ENCODE measurements around the gene WDFY2.

Gene WDFY2

DNA sequence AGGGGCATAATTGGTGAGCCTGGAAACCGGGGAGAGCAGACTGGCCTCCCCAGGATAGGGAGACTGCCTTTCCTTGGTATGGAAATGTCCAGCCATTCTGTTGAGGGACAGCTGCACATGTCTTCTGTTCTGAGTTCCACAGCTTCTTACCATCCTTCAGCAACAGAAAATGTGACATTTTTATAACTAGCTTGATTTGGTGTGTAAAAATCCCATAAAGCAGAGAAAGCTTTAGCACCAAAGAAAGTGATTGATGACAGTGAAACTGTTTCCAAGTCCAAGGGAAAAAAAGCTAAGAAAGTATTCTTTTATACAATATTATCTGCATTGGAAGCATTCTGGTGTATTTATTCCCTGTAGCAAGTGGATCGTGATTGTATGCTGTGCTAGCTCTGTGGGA is 157.8 kb downstream of the WDFY2 start:
- intact Hi-C loops (cut with DNase I): no loop called here
- DNase-seq: no peak

DNA sequence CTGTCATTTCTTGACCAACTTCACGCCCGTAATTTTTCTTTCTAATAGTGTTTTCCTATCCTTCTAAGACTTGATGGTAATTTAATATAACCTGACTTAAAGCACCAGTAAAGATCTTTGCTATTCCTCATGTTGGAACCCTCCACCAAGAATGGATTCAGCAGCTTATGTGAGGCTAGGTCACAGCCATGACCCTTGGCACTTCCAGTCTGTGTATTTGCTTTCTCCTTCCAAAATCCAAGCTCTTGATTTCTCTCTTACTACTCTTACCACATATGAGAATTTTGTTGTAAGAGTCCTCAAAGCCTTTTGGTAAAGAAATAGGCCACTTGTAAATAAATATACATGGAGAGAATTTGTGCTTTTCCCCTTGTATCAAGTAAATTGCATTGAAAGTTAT is 158.3 kb downstream of the WDFY2 start:
- intact Hi-C loops (cut with DNase I): no loop called here
- DNase-seq: no peak

DNA sequence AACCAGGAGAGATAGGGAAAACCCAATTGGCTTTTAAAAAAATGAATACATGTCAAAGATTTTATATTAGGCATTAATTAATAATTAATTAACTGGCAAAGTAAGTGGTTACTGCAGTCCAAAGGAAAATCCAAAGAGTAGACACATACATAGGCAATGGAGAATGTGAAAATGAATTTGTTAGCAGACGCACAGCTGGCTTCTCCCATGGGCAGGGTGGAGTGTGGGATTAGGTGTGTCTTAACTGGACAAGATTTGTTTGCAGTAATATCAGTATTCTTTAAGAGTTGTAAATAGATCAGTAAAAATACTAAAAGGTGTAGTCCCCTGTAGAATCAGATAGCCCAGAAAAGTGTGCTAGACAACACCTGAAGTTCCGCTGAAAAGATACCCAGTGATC is 161.0 kb downstream of the WDFY2 start:
- no peak for DNase-seq
- intact Hi-C loops (cut with DNase I): no loop called here

DNA sequence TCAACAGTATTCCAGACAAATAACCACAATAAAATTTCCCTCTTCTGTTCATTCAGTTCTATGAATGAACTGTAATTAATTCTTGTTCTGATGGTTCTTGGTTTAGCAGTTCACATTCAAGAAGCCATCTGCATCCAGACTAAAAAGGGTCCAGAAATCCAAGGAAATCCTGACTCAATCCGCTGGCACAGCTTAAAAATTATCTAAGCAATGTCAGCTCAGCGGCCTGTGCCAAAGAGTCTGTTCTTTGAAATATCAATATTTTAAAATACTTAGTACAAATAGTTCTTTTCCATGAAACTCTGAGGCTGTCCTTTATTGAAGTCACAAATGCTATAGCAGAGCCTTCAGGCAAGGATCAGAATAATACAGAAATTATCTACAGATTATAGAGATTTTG is 162.5 kb downstream of the WDFY2 start:
- intact Hi-C loops (cut with DNase I): no loop called here
- no peak for DNase-seq

DNA sequence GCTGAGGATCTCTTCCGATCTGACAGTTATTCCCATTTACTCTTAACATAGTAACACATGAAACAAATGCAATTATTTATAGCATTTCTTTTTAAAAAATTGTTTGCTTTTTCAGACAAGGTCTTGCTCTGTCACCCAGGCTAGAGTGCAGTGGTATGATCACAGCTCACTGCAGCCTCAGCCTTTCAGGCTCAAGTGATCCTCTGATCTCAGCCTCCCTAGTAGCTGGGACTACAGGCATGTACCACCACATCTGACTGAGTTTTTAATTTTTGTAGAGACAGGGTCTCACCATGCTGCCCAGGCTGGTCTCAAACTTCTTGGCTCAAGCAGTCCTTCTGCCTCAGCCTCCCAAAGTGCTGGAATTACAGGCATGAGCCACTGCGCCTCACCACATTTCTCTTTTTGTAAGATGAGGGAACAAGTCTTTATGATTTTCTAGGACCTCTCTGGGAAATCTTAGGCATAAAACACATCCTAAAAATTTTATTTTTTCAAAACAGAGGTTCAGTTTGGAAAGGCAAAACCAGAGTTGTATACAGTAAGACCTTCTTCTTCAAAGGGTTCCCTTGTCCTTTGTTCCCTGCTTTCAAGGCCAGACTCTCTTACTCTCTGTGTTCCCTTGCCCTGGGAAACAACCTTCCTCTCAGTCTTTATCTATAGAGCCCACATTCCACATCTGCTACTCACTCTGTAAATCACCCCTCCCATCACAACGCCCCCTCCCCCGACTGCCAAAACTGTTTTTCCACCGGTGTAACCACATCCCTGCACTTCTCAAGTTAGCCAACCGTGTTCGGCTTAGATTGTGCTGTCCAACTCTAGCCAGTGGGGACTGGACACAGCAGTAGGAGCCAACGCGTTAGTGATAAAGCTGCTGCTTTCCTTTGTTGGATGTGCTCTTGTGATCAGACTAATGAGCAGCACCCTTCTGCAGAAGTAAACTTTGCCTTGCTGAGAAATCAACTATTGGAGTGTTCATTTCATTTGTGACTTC is 163.5 kb downstream of the WDFY2 start:
- intact Hi-C loops (cut with DNase I): no loop called here
- DNase-seq: no peak

DNA sequence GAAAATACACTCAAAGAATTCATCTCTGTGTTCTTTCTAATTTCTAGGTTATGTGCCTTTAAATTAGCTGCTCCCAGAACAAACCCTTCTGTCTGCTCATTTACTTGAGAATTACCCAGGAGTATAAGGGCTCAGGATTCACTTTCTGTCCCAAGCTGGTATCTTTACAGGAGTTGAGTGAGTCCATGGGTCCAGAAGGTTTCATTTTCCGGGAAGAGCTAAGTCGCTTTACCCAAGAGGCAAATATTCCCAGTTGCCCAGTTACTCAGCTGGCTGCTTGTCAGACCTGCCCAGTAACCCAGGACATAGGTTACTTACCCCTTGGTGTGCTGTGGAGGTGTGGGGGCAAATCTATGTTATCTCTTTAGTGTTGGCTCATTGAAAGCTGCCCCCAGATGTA is 172.4 kb downstream of the WDFY2 start:
- no peak for DNase-seq
- intact Hi-C loops (cut with DNase I): no loop called here

DNA sequence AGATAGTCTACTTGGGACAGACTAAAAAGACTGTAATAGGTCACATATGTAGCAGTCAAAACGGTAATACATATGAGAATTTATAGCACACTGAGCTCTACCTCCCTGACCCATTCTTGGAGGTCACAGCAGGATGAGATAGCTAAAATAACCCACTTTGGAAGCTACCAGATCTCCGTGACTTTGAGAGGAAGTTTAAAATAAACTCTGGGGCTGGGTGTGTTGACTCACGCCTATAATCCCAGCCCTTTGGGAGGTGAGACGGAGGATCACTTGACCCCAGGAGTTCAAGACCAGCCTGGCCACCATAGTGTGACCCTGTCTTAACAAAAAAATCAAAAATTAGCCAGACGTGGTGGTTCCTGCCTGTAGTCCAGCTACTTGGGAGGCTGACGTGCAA is 174.4 kb downstream of the WDFY2 start:
- no peak for DNase-seq
- intact Hi-C loops (cut with DNase I): no loop called here

DNA sequence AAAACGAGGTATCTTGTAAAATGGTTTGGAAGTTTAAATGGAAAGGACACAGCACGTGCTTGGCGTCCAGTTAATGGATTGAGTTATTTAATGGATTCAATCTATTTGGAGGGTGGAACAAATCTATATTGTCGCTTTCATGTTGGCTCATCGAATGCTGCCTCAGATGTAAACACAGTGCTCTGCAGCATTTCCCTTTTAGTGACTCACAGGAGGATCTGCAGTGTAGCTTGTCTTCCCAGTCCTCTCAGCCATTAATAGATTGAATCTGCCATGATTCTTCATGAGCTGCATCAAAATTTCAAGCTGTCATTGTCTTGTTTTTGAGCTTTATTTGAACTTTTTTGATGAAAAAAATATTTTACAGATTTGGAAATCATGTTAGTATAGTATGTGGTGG is 175.0 kb downstream of the WDFY2 start:
- DNase-seq: no peak
- intact Hi-C loops (cut with DNase I): no loop called here

DNA sequence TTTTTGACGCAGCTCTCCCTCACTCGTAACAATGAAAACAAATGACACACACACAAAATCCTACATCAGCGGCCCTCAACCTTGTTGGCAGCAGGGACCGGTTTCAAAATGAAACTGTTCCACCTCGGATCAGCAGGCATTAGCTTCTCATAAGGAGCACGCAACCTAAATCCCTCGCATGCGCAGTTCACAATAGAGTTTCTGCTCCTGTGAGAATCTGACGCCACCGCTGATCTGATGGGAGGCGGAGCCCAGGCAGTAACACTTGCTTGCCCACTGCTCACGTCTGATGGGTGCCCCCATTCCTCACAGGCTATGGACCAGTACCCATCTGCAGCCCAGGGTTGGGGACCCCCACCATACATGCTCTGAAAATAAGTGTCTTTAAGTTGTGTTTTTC is 176.3 kb downstream of the WDFY2 start:
- peak; percentile 70 to 95 (median 88) for DNase-seq
- intact Hi-C loops (cut with DNase I): no loop called here

DNA sequence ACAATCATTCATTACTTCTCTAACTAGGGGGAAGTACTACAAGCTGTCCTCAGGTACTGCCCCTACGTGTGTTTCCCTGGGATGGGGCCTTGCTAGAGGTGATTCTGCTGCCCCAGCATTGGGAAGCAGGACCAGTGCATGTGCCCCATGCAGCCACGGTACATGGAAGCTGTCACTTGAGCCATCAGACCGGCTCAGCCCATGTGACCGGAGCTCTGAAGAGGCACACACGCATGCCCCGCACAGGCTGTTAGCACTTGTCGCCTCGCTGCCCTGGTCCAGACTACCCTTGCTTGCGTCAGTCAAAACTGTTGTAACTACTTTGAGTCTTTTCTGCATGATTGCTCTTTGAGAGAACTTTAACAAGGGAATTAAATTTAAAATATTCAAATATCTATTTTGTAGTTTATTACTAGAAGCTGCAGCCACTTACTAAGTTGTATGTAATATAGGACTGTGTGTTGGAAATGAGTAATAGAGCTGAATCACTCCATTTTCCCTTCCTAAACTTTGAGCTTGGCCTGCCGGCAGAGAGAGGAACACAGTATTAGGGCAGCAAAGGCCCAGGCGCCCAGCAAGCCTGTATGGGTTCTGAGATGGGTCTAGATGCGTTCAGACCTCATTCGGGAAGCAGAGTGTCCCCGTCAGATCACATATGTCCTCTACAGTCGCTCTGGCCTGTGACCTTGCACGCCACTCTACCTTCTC is 177.5 kb downstream of the WDFY2 start:
- peak in 2 of 42 donors; percentile 12 to 59 for DNase-seq
- intact Hi-C loops (cut with DNase I): no loop called here

DNA sequence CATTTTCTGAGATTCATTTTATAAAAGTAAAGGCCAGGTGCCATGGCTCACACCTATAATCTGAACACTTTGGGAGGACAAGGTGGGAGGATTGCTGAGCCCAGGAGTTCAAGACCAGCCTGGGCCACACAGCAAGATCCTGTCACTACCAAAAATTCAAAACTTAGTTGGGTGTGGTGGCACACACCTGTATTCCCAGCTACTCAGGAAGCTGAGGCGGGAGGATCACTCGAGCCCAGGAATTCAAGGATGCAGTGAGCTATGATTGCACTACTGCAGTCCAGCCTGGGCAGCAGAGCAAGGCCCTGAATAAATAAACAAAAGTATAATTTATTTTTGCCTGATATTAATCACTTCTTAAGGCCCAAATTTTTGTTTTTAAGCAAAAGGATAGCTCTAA is 179.2 kb downstream of the WDFY2 start:
- intact Hi-C loops (cut with DNase I): no loop called here
- no peak for DNase-seq

DNA sequence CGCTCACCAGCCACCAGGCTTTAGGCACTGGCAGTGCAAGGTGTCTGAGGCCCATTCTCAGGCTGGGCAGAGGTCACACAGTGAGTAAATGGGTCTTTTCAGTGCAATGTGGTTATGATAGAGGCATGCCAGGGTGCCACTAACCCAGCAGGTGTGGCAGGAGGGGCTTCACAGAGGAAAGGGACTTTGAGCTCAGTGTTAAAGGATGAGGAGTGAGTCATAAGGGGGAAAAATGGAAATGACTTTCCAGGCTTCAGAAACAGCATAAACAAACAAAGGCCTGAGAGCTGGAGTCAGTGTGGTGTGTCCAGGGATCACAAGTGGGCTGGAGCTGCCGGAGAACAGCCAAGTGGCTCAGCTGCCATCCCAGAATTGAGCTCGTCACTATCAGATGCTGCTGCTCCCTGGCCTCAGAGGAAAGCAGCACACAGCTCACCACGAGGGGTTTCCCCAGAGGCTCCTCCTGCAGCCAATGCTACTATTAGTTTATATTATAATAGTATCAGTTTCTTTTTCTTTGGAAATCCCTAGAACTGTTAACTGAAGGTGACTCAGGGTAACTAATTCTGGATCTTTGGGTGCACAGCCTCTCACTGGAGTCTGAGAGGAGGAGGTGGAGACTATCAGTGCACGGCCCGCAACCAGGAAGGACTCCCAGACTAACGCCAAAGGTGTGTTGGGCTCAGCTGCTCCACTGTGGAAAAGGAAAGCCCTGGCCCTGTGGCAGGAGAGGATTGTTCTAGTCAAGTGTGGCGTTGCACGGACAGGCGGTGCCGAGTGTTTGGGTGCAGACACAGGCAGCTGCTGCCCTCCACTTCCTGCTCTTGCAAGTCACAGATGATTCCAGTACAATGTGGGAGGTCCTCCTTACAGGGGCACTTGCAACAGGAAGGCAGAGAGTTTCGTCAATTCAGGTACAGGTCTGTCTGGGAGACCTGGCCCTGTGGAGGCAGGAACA is 180.2 kb downstream of the WDFY2 start:
- intact Hi-C loops (cut with DNase I): no loop called here
- peak in 41 of 42 donors; percentile 37 to 87 (median 71) for DNase-seq

DNA sequence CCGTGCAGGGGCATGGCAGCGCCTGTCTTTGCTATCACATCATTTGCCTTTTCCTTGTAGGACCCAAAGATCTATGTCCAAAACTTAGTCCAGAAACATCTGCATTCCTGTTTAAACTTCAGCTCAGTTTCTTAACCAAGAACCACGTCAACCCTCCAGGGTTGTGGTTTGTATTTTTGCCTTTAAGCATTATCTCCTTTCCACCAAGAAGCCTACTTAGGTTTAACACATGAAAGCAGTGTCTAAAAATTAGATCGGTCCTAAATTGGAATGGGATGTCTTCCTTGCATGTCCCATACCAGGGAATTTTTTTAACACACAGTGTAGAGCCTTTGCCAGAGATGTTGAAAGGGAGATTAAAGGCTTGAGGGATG is 180.9 kb downstream of the WDFY2 start:
- DNase-seq: no peak

DNA sequence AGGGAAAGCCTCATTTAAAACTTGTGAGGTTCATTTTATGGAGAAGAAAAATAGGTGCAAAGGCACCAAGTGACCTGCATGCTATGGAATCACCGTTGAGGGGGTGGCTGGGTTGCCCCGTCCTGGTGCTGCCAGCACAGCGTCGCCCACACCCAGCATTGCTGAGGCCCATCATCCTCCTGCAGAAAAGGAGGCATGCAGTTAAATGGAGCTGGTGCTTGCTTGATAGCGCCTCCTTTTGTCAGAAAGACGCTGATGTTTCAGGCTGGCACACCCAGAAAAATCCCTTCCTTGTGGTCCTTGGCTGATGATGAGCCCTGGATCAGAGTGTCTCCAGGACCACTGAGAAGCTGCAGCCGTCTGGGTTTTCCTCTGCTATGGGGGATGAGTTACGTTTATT is 182.8 kb downstream of the WDFY2 start:
- intact Hi-C loops (cut with DNase I): no loop called here
- no peak for DNase-seq

More for the DNA sequence above, 180.9 kb downstream of the WDFY2 start:
- intact Hi-C loops (cut with DNase I): no loop called here

DNA sequence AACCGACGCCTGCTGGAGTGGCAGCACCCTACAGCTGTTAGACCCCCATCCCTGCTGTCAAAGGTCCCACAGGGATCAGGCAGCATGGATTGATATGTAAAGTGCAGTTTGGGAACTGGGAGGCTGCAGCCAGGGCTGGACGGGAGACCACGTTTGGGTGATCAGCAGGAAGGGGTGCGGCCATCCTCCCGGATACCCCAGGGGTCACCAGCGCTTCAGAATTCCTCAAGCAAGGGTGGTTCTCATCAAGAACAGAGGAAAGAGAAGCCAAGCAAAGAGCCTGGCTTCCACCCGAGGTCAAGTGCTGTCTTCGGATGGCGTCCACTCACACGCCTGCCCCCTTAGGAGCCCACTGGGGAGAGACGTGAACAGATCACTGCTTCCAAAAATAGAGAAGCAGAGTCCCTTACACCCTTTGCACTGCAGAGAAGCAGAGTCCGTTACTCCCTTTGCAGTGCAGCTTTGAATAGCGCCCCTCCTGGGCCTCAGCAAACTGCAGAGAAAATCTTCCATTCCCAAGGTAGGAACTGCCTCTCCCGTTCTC is 184.2 kb downstream of the WDFY2 start:
- intact Hi-C loops (cut with DNase I): no loop called here
- DNase-seq: no peak

DNA sequence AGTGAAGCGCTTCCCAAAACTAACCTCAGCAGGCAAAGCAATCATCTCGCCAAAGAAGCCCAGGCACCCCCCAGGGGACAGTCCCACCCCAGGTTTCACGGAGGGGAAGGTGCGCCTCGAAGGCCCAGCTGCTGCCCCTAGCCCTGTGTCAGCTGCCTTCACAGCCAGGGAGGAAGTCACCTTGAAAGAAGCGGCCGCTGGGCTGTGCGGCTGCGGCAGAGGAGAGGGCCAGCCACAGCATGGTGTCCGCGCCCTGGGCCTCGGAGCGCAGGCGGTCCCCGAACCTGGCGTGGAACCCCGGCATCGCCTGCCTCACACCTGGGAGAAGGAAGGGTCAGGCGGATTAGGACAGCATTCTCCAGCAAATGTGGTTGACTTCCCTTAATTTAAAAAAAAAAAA is 184.7 kb downstream of the WDFY2 start:
- intact Hi-C loops (cut with DNase I): no loop called here
- DNase-seq: no peak

DNA sequence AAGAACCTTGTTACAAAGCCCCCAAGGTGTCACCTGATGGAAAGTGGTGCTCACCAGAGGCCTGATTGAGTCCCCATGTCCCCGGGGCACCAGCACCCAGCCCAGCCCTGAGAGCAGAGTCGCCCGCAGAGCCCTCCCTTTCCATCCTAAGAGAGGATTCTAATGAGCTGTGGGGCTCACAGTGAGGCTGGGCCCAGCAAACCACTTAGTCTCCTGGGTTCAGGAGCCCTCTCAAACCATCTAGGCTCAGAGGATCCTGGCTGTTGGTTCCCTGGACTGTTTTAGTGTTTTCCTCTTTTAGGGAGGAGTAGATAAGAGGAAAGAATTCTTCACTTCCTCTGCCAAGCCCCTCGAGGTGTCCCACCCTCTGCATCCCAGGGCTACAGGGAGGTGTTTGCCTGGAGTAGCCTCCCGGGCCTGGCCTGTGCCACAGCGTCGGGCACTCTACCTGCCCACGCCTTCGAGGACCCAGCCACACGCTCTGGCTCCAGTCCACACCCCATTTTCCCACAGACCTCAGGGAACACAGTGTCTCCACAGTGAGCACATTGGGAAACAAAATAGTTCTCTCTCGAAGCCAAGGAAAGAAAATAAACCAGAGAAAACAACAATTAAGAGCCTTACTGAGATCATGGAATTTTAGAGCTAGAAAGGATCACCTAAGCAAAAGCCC is 185.3 kb downstream of the WDFY2 start:
- intact Hi-C loops (cut with DNase I): no loop called here
- DNase-seq: no peak

DNA sequence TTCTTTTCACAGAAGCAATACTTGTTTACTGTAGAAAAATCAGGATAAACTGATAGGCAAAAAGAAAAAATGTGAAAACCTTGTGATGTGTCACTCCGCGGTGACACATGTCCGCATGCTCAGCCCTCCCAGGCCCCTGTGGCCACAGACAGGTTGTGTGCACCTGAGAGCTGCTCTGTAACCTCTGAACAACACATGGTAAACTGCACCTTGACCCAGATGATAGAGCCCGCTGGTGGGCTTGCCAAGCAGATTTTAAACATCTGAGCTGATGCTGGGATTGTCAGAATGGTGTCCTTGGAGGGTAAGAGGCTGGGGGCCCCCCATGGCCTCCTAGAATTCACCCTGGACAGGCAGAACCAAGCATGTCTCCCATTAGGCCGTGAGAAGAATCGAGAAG is 185.9 kb downstream of the WDFY2 start:
- peak in 1 of 42 donors; percentile 32 for DNase-seq
- intact Hi-C loops (cut with DNase I): no loop called here
